GM12875 (cell line): ENCODE results near the gene ERMARD.
"Not testable (repeated sequence)": the region's sequence is repeated elsewhere in the genome, so short reads cannot be mapped to it uniquely, and the experiment has no call there.

Experiments
- H3K4me3 ChIP-seq: one replicate; pipeline ENCODE4 v1.5.1; 2011; ENCODE audit warnings: low read depth, low read length, control low read depth
- CTCF ChIP-seq: IDR thresholded peaks from 2 replicates; pipeline ENCODE4 v1.5.1; 2011; ENCODE audit warnings: low read depth, mild to moderate bottlenecking, control low read depth, inconsistent platforms, low read length, moderate library complexity, borderline replicate concordance; ENCODE audit not compliant: insufficient read depth

ERMARD gene

GRCh38 chr6:169763881-169764280, 12.5 kb downstream of the ERMARD start:
- no peak overlapping the region for H3K4me3 ChIP-seq
- TF ChIP-seq CTCF: no peak

DNA sequence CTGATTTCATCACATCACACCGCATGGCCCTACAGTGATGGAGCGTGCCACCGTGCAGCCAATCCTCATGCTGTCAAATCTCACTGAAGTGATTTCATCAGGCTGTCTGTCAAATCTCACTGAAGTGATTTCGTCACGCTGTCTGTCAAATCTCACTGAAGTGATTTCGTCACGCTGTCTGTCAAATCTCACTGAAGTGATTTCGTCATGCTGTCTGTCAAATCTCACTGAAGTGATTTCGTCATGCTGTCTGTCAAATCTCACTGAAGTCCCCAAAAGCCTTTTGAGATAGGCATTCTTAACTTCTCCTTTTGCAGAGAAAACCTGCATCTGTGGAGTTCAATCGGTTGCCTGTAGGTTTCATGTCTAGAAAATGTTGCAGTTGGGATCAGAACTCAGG, 14.4 kb downstream of the ERMARD start:
- H3K4me3 ChIP-seq: not testable (repeated sequence)

GRCh38 chr6:169766232-169766631, 14.8 kb downstream of the ERMARD start:
- no peak for TF ChIP-seq CTCF
- no peak overlapping the region for H3K4me3 ChIP-seq

GRCh38 chr6:169766921-169767736, 15.7 kb downstream of the ERMARD start:
- TF ChIP-seq CTCF: no peak
- no peak overlapping the region for H3K4me3 ChIP-seq

- H3K4me3 ChIP-seq: no peak overlapping the region
- TF ChIP-seq CTCF: no peak
These were observed 22.9 kb downstream of the ERMARD start for GRCh38 chr6:169774347-169774746.

DNA sequence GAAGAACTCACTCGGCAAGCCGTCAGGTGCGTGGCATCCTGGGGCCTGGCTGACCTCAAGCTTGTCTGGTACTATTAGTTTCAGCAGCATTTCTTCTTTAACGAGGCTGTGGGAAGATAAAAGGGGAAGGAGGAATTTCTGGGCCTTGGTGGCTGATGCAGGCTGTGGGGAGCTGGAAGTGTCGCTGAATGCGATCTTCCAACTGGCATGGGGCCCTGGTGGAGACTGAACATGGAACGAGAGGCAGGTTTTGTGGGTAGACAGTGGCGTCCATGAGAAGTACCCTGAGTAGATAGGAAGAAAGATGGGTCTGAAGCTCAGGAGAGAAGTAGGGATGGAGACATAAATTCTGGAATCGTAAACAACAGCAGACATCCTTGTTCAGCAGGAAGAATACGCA, 23.9 kb downstream of the ERMARD start:
- H3K4me3 ChIP-seq: no peak overlapping the region
- TF ChIP-seq CTCF: no peak

GRCh38 chr6:169776379-169776778, 25.0 kb downstream of the ERMARD start:
- TF ChIP-seq CTCF: no peak
- no peak overlapping the region for H3K4me3 ChIP-seq
